ENCODE data around the gene CAMTA1.

The CAMTA1 gene

GRCh38 chr1:6991266-6991665 lies 206.0 kb downstream of the CAMTA1 start:
- peak; percentile 68 for DNase-seq (ENCODE audit: low read depth)
- no peak for TF ChIP-seq CTCF (conservative IDR thresholded peaks at IDR 0.05; ENCODE audit: low read depth, low read length)

GRCh38 chr1:6995789-6996188 lies 210.5 kb downstream of the CAMTA1 start:
- no peak for TF ChIP-seq CTCF (conservative IDR thresholded peaks at IDR 0.05; ENCODE audit: low read depth, low read length)
- no peak overlapping the region for H3K4me3 ChIP-seq (ENCODE audit: low read depth, low read length)
- no peak for DNase-seq (ENCODE audit: low read depth)

More at GRCh38 chr1:6991266-6991665, 206.0 kb downstream of the CAMTA1 start:
- H3K4me3 ChIP-seq (ENCODE audit: low read depth, low read length): no peak overlapping the region

DNA sequence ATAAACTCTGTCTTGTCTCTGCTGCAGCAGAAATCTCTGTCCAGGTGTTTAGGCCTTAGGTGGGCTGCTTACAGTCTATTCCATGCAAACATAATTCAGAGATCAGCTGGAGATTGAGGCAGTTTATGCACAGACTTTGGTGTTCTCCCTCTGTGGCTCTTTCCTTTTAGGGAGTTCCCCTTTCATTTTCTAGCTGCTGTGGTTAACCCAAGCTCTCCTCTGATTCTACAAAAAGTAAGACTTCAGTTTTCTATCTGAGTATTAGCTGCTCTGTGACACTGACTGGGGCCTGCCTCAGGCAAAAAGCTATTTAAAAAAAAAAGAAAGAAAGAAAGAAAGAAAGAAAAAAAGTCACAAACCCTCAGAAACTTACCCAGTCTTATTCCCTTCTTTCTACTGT lies 211.1 kb downstream of the CAMTA1 start:
- H3K4me3 ChIP-seq (ENCODE audit: low read depth, low read length): no peak overlapping the region
- no peak for TF ChIP-seq CTCF (conservative IDR thresholded peaks at IDR 0.05; ENCODE audit: low read depth, low read length)
- DNase-seq (ENCODE audit: low read depth): no peak

DNA sequence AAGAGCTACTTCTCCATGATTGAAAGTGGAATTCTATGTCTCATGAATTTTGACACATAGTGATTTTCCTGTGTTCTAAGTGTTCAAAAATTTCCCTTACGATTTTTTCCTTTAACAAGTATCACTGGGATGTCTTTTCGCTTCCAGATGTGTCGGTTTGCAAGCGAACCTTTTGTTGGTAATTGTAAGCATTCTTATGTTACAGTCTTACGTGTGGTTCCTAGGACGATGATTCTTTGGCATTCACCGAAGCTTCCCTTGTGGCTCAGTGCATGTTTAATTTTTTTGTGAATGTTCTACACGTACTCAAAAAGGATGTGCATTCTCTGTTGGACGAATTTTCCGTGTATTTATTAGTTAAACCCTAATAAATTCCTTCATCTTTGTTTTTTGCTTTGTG lies 211.6 kb downstream of the CAMTA1 start:
- no peak for DNase-seq (ENCODE audit: low read depth)
- no peak overlapping the region for H3K4me3 ChIP-seq (ENCODE audit: low read depth, low read length)
- TF ChIP-seq CTCF (conservative IDR thresholded peaks at IDR 0.05; ENCODE audit: low read depth, low read length): no peak

GRCh38 chr1:6998267-6998666 lies 213.0 kb downstream of the CAMTA1 start:
- no peak for DNase-seq (ENCODE audit: low read depth)
- TF ChIP-seq CTCF (conservative IDR thresholded peaks at IDR 0.05; ENCODE audit: low read depth, low read length): no peak

DNA sequence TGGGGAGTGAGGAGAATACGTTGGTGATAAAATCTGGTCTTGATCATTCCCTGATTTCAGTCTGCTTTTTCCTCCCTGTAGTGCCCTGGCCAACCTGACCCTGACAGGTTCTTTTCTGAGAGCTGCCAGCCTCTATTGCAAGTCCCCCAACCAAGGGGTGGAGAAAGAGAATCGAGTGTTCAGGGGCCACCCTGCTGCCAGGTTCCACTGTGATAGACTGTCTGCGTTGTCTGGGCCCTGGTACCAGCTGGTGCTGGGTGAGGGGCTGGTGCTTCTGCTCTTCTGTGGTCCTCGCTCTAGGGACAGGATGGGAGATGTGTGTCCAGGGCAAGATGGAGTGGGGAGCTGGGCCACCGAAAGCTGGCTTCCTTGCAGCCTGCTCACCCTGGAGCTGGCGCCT lies 214.6 kb downstream of the CAMTA1 start:
- DNase-seq (ENCODE audit: low read depth): no peak
- no peak overlapping the region for H3K4me3 ChIP-seq (ENCODE audit: low read depth, low read length)
- no peak for TF ChIP-seq CTCF (conservative IDR thresholded peaks at IDR 0.05; ENCODE audit: low read depth, low read length)

More at GRCh38 chr1:6998267-6998666, 213.0 kb downstream of the CAMTA1 start:
- H3K4me3 ChIP-seq (ENCODE audit: low read depth, low read length): no peak overlapping the region

GRCh38 chr1:7000720-7001119 lies 215.5 kb downstream of the CAMTA1 start:
- no peak overlapping the region for H3K4me3 ChIP-seq (ENCODE audit: low read depth, low read length)
- no peak for DNase-seq (ENCODE audit: low read depth)
- no peak for TF ChIP-seq CTCF (conservative IDR thresholded peaks at IDR 0.05; ENCODE audit: low read depth, low read length)

Data from choroid plexus epithelial cell (primary cell).